H9 (cell line): ENCODE results near the gene TUBA4A. TPM values are rescaled to one million over a fixed set of nuclear protein-coding genes. Genes with fewer than 3 reads are reported as not detected.

Experiments used
- DNase-seq: peaks from one replicate; pipeline ENCODE4 v3.0.0-alpha.2; 2017
- H2AFZ ChIP-seq: one replicate; pipeline ENCODE4 v1.6.1; 2013; ENCODE audit warnings: mild to moderate bottlenecking, low read length, control low read depth, moderate library complexity
- H2AK5ac ChIP-seq: 2 replicates; pipeline ENCODE4 v1.6.1; 2013; ENCODE audit warnings: low read length, control low read depth, mixed read lengths; ENCODE audit not compliant: insufficient read length
- H2BK120ac ChIP-seq: one replicate; pipeline ENCODE4 v1.6.1; 2013; ENCODE audit warnings: low read depth, mild to moderate bottlenecking, low read length, control low read depth, inconsistent platforms; ENCODE audit not compliant: poor library complexity, severe bottlenecking
- H2BK12ac ChIP-seq: 2 replicates; pipeline ENCODE4 v1.6.1; 2013; ENCODE audit warnings: low read length, control low read depth, mixed read lengths, low read depth; ENCODE audit not compliant: insufficient read length
- H2BK15ac ChIP-seq: 2 replicates; pipeline ENCODE4 v1.6.1; 2013; ENCODE audit warnings: low read depth, low read length, control low read depth
- H2BK20ac ChIP-seq: one replicate; pipeline ENCODE4 v1.6.1; 2013; ENCODE audit warnings: low read depth, mild to moderate bottlenecking, low read length, control low read depth, inconsistent platforms; ENCODE audit not compliant: poor library complexity, severe bottlenecking
- H2BK5ac ChIP-seq: 2 replicates; pipeline ENCODE4 v1.6.1; 2013; ENCODE audit warnings: low read length, control low read depth, mixed read lengths; ENCODE audit not compliant: insufficient read length
- H3K14ac ChIP-seq: 2 replicates; pipeline ENCODE4 v1.6.1; 2013; ENCODE audit warnings: low read length, control low read depth; ENCODE audit not compliant: insufficient read depth
- H3K18ac ChIP-seq: 2 replicates; pipeline ENCODE4 v1.6.1; 2013; ENCODE audit warnings: low read depth, mild to moderate bottlenecking, mixed read lengths, low read length, control low read depth; ENCODE audit not compliant: insufficient read length
- H3K23ac ChIP-seq: 2 replicates; pipeline ENCODE4 v1.6.1; 2013; ENCODE audit warnings: low read length, control low read depth, mixed read lengths, low read depth; ENCODE audit not compliant: insufficient read length
- H3K23me2 ChIP-seq: 2 replicates; pipeline ENCODE4 v1.6.1; 2013; ENCODE audit warnings: low read depth, mild to moderate bottlenecking, mixed read lengths, low read length, control low read depth; ENCODE audit not compliant: insufficient read length, poor library complexity, severe bottlenecking
- H3K27ac ChIP-seq: 2 replicates; pipeline ENCODE4 v1.5.1; 2013; ENCODE audit warnings: low read length, control low read depth, mixed read lengths, low read depth; ENCODE audit not compliant: insufficient read length
- H3K27me3 ChIP-seq: 2 replicates; pipeline ENCODE4 v1.6.1; 2013; ENCODE audit warnings: low read length, control low read depth, inconsistent platforms; ENCODE audit not compliant: insufficient read depth
- H3K4ac ChIP-seq: 2 replicates; pipeline ENCODE4 v1.6.1; 2013; ENCODE audit warnings: low read depth, mild to moderate bottlenecking, control low read depth, inconsistent platforms, low read length, moderate library complexity
- H3K4me1 ChIP-seq: 2 replicates; pipeline ENCODE4 v1.6.1; 2013; ENCODE audit warnings: low read length, control low read depth, inconsistent platforms; ENCODE audit not compliant: insufficient read depth
- H3K4me2 ChIP-seq: 2 replicates; pipeline ENCODE4 v1.6.1; 2013; ENCODE audit warnings: low read length, control low read depth, mixed read lengths; ENCODE audit not compliant: insufficient read length, insufficient read depth
- H3K56ac ChIP-seq: 2 replicates; pipeline ENCODE4 v1.6.1; 2013; ENCODE audit warnings: low read depth, mild to moderate bottlenecking, mixed read lengths, low read length, control low read depth; ENCODE audit not compliant: insufficient read length
- H3K79me1 ChIP-seq: 2 replicates; pipeline ENCODE4 v1.6.1; 2013; ENCODE audit warnings: low read depth, mild to moderate bottlenecking, moderate library complexity, low read length, control low read depth, inconsistent platforms; ENCODE audit not compliant: insufficient read depth, poor library complexity, severe bottlenecking
- H3K79me2 ChIP-seq: 2 replicates; pipeline ENCODE4 v1.6.1; 2013; ENCODE audit warnings: low read length, control low read depth, inconsistent platforms; ENCODE audit not compliant: insufficient read depth
- H3K9ac ChIP-seq: 2 replicates; pipeline ENCODE4 v1.6.1; 2013; ENCODE audit warnings: low read length, control low read depth, mixed read lengths; ENCODE audit not compliant: insufficient read length; ENCODE audit errors: extremely low read depth
- H3K9me3 ChIP-seq: one replicate; pipeline ENCODE4 v1.6.1; 2013; ENCODE audit warnings: low read depth, low read length, inconsistent platforms; ENCODE audit not compliant: control insufficient read depth
- H3T11ph ChIP-seq: one replicate; pipeline ENCODE4 v1.6.1; 2013; ENCODE audit warnings: mild to moderate bottlenecking, low read length, control low read depth, inconsistent platforms
- H4K20me1 ChIP-seq: one replicate; pipeline ENCODE4 v1.6.1; 2013; ENCODE audit not compliant: control insufficient read depth, insufficient read length, insufficient read depth
- H4K5ac ChIP-seq: 2 replicates; pipeline ENCODE4 v1.6.1; 2013; ENCODE audit warnings: low read depth, mild to moderate bottlenecking, mixed read lengths, low read length, control low read depth; ENCODE audit not compliant: insufficient read length
- H4K8ac ChIP-seq: replicated peaks from 2 replicates; pipeline ENCODE4 v1.6.1; 2013; ENCODE audit warnings: low read length, control low read depth, mixed read lengths, low read depth; ENCODE audit not compliant: insufficient read length
- H4K91ac ChIP-seq: 2 replicates; pipeline ENCODE4 v1.6.1; 2013; ENCODE audit warnings: low read depth, mild to moderate bottlenecking, moderate library complexity, mixed read lengths, low read length, control low read depth; ENCODE audit not compliant: insufficient read length
- H3K27ac Mint-ChIP-seq, 3 experiments: 2 replicates in 2 of 3; 3 replicates in 1 of 3; pipeline ENCODE4 v1.8.0; 2020 to 2021; ENCODE audit warnings: mixed read lengths in 3 of 3, mild to moderate bottlenecking in 1 of 3, moderate library complexity in 1 of 3
- H3K27me3 Mint-ChIP-seq: 2 replicates; pipeline ENCODE4 v1.8.0; 2021; ENCODE audit warnings: low read depth, mild to moderate bottlenecking, moderate library complexity, mixed read lengths
- H3K36me3 Mint-ChIP-seq, 3 experiments: 2 replicates in 2 of 3; 3 replicates in 1 of 3; pipeline ENCODE4 v1.8.0; 2020 to 2021; ENCODE audit warnings: low read depth in 3 of 3, mixed read lengths in 3 of 3; ENCODE audit not compliant: insufficient read depth in 1 of 3
- H3K4me1 Mint-ChIP-seq, 2 experiments: 2 replicates each; pipeline ENCODE4 v1.8.0; 2020; ENCODE audit warnings: mixed read lengths in 2 of 2
- H3K4me3 Mint-ChIP-seq, 2 experiments: 2 replicates in 1 of 2; 3 replicates in 1 of 2; pipeline ENCODE4 v1.8.0; 2020 to 2021; ENCODE audit warnings: mild to moderate bottlenecking in 2 of 2, mixed read lengths in 2 of 2, moderate library complexity in 1 of 2
- H3K9me3 Mint-ChIP-seq, 2 experiments: 2 replicates in 1 of 2; 3 replicates in 1 of 2; pipeline ENCODE4 v1.8.0; 2020; ENCODE audit warnings: mild to moderate bottlenecking in 2 of 2, mixed read lengths in 2 of 2, moderate library complexity in 1 of 2
- CTCF ChIP-seq: fragments of 200-600 bp; sonication (generic); conservative IDR thresholded peaks from 3 replicates; pipeline ENCODE4 v1.8.0; 2021; ENCODE audit warnings: antibody characterized with exemption, mild to moderate bottlenecking
- WGBS: extraction: QIAGEN DNeasy Blood & Tissue Kit; methylation state at CpG from one replicate; pipeline ENCODE4 v1.1.7; 2013; ENCODE audit warnings: missing lambda C conversion rate, low lambda C conversion rate, mixed read lengths; ENCODE audit not compliant: insufficient read length; ENCODE audit errors: extremely low coverage; 5-methylcytosine and 5-hydroxymethylcytosine counted together
- total RNA-seq: library from RNA; stranded (reverse); gene quantifications from 2 replicates; pipeline ENCODE4 v1.2.1, GENCODE V29; 2021

TUBA4A gene
- total RNA-seq, 1 experiment from 2014 or later: 25.5 TPM

- Histone ChIP-seq H2BK15ac (no peak overlapping the region), H4K91ac (no peak overlapping the region), H3K9me3 (no peaks in the 10 kb centered on the region), H2BK12ac (no peak overlapping the region), H3K56ac (no peak overlapping the region), H2BK5ac (no peak overlapping the region), H3K23ac (no peak overlapping the region), H2AFZ (no peak overlapping the region), H3T11ph (no peak overlapping the region), H3K9ac (no peak overlapping the region), H4K5ac (no peak overlapping the region), H3K4me2 (no peak overlapping the region), H3K79me1 (no peaks in the 10 kb centered on the region), H3K4me1 (no peaks in the 10 kb centered on the region), H2BK20ac (no peak overlapping the region), H3K79me2 (no peaks in the 10 kb centered on the region), H3K27me3 (no peaks in the 10 kb centered on the region), H4K8ac (no peak overlapping the region), H2BK120ac (no peak overlapping the region), H3K14ac (no peak overlapping the region), H3K27ac (no peak overlapping the region), H3K18ac (no peak overlapping the region), H4K20me1 (no peaks in the 10 kb centered on the region), H2AK5ac (no peak overlapping the region), H3K4ac (no peak overlapping the region), H3K23me2 (peaks cover 4% of the 10 kb centered on the region)
- TF ChIP-seq CTCF: no peak
- Mint-ChIP-seq H3K4me3 (peak overlapping the region in 1 of 2 experiments; percentile 64; a peak in 4 of 5 replicates), H3K4me1 (peaks cover 11 to 21% of the 10 kb centered on the region in 2 experiments), H3K27ac (no peak overlapping the region), H3K9me3 (peaks cover 6 to 7% of the 10 kb centered on the region in 2 experiments; a peak in 4 of 5 replicates), H3K36me3 (peaks cover 7 to 29% (median 25%) of the 10 kb centered on the region in 3 experiments), H3K27me3 (peaks cover 10% of the 10 kb centered on the region)
- no CpG with 5 or more reads among the region's 5 CpGs for WGBS
- no peak for DNase-seq
Measured at GRCh38 chr2:219205165-219205538, 48.6 kb downstream of the TUBA4A start.
